Globus pallidus (tissue), 1 donor: ENCODE data around the gene AATF.

ENCODE experiments used
- DNase-seq: peaks from one replicate; pipeline ENCODE4 v3.0.0-alpha.2; 2015; ENCODE audit warnings: low spot score

The AATF gene

DNA sequence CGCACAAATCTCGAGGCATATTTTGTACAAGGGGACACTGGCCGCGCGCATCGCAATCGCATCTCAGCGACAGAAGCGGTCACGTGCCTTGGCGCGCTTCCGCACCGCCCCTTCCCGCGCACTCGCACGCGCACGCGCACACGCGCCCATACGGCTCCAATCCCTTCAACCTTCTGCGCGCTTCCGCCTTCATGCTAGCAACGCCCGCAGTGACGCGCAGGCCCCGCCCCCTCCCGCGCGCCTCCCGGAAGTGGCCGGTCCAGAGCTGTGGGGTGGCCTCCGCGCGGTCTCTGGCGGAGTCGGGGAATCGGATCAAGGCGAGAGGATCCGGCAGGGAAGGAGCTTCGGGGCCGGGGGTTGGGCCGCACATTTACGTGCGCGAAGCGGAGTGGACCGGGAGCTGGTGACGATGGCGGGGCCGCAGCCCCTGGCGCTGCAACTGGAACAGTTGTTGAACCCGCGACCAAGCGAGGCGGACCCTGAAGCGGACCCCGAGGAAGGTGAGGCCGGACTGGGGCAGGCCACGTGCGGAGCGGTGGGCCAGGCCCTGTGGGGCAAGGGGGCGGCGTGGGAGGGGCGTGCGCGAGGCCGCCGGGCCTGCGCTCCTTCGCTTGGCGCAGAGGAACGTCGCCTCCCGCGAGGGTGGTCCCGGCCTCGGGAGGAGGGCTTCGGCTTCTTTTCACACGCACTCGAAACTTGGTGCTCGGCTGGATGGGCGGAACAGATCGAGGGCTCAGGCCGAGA lies at the start of gene AATF:
Gene AATF (plus strand): TSS at position 238 of the 744 bp plus-strand sequence. CDS start 172 bp downstream, at position 410.
- peak; percentile 95 for DNase-seq

- no peak for DNase-seq
These were observed 49.2 kb upstream of the AATF start for GRCh38 chr17:36899250-36900159.

DNA sequence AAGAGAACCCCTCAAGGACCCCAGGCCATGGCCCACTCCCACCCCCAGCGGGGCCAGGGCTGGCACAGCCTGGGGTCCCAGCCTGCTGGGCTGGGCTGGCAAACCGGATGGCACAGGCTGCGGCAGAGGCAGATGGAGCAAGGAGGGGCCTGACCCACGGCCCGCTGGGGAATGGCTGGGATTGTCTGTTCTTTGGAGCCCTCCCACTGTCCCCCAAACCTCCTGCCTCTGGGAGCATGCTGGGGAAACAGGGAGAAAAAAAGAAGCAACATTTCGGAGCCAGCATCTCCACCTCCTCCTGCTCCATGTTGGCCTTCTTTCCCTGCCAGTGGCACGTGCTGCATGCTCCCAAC lies 48.6 kb upstream of the AATF start:
- no peak for DNase-seq

DNA sequence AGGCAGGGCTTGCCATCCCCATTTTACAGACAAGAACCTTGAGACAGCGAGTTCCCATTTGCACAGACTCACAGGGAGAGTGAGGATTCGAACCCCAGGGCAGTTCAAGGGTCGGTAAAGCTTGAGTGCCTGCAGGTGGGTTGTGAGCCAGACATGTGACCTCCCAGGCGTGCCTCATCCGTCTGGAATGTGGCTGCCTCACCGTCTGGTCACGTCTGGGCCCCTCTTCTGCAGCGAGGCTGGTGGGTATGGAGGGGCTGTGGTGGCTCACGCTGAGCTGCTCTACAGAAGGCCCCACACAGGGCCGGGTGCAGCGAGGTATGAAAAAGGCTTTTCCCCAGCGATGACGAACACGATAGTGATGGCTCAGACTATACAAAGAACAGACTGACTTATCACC lies 47.2 kb upstream of the AATF start:
- DNase-seq: no peak

- no peak for DNase-seq
These were observed 41.3 kb upstream of the AATF start for GRCh38 chr17:36907407-36907806.

GRCh38 chr17:36910513-36910912 lies 38.2 kb upstream of the AATF start:
- no peak for DNase-seq

DNA sequence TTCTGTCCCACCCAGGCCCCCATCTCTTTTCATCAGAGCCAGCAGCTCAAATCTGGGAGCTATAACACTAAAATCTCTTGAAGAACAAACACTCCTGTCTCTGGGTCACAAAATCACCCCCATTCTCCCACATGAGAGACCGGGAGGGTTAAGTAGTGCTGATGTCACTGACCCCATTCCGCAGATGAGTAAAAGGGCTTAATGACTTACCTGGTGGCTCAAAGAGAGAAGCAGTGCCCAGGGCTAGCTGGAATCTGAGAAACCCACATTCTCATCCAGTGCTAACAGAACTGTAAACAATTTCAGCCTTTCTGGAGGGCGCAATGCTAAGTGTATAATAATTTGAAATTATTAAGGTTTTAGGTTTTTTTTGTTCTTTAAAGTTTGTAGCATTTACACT lies 37.8 kb upstream of the AATF start:
- DNase-seq: no peak

- DNase-seq: no peak
These were observed 35.6 kb upstream of the AATF start for GRCh38 chr17:36913132-36913531.

DNA sequence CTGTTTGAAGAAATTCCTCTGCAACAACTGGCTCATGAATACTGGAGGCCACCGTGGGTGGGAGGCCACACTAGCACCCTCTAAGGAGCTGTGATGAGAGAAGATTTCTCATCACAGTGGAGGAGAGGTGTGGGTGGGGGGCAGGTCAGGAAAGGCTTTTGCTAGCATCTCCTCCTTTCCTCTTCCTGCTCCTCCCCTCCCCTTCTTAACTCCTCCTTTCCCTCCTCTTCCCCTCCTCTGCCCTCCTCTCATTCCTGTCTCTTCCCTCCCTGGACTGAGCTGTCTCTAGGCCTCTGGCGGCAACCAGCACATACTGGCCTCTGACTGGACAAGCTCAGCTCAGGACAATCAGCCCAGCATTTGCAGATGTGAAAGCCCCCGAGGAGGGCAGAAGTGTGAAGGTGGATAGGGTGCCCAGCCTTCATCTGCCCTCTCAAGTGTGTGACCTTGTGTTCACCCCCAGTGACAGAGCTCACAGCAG lies 30.5 kb upstream of the AATF start:
- no peak for DNase-seq

DNA sequence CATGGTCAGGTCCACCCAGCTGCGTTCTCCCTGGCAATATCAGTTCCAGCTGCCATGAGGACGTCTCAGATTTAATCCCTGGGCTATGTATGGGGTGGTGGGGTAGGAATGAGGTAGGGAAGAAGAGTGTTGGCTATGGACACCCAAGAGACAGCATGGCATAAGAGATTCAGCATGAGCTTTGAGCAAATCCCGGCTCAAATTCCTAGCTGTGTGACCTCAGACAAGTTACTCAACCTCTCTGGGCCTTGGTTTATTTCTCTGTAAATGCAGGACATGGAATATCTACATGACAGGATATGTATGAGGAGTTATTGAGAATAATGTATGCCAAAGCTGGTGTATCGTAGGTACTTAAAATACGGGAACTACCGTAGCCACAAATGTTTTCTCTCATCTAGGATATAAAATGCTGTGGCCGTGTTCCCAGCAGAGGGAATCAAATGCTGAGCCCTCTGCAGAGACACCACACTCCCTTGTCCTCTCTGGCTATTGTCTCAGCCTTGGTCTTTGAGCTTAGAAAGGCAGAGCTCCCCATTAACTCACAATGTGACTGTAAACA lies 29.3 kb upstream of the AATF start:
- no peak for DNase-seq

- no peak for DNase-seq
These were observed 28.4 kb upstream of the AATF start for GRCh38 chr17:36920032-36921005.

DNA sequence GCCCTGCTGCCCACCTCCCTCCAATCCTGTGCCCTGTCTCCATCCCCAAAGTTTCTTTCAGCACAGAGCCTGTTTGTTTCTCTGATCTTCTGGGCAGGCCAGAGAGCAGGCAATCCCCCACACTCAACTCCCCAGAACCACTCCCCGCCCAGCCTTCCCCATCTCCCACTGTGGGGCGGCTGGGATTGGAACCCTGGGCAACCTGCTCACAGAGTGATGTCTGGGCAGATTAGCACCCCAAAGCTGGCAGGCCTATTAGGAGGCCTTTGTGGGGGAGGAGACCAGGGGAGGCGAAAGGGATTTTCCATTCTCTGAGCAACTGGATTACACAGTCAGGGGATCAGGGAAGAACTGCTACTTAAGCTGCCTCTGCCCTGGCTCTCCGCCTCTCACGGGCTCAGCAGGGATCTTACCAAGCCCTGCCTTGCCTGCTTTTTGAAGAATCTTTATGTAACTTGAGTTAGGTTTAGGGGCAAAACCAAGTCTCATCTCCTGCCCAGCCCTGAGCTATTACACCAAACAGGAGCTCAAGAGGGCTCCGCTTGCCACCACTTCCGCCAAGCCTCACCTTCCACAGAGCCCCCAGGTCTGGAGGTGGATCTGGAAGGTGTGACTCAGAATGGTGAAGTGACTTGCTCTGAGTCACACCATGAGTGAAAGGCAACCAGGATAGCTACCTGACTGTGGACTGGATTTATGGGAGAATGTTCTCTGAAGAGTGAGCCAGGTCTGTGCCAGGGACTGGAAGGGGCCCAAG lies 27.5 kb upstream of the AATF start:
- DNase-seq: no peak

DNA sequence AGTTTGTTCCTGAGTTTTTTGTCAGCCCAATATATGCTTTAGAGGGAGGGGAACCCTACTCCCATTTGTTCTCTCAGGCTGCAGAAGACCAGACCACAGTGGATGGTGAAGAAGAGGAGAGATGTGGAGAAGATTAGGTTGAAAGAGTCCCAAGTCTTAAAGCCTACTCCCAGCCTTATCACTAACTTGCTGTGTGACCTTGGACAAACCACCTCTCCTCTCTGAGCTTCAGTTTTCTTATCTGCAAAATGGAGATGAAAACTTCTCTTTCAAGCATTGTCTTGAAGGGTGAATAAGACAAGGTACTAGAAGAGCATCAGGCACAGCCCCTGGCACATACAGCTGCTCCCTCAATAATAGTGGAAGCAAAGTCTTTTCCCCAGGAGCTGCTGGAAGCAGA lies 26.6 kb upstream of the AATF start:
- DNase-seq: no peak

GRCh38 chr17:36923814-36924221 lies 24.9 kb upstream of the AATF start:
- DNase-seq: no peak

- no peak for DNase-seq
These were observed 22.5 kb upstream of the AATF start for GRCh38 chr17:36926226-36926625.

- DNase-seq: no peak
These were observed 22.1 kb upstream of the AATF start for GRCh38 chr17:36926701-36927100.

DNA sequence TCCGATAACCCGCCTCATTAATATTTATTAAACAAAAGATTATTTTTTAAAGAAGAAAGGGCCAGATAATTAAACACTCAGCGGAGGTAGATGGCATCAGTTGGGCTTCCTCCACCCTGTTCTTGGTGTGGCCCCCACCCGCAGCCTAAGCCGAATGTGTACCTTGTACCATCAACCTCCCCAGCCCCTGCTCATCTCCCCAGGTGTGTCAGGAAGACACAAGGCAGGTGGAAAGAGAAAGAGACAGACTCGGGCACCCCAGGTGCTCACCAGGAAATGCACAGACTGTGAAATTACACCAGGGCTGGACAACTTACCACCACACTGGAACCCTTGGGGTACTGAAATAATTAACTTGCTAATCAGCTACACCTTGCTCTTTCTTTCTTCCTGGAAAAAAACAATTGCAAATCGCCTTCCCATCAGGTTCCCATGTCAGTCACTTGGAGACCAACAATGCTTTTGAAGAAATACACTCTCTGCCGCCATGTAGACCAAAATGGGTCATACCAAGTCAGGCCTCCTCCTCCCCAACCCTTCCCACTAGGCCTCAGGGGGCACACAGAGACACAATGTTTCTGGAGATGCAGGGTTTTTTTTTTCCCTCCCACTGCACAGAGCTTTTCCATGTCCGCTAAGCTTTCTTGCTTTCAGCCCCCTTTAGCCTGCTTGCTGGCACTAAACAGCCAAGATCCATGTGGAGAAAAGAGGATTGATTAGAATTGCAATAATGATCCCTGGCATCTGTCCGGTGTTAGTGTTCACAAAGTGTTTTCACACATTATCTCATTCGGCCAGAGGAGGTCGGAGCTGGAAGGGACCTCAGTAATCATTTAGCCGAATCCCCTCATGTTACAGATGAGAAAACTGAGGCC lies 20.0 kb upstream of the AATF start:
- no peak for DNase-seq

DNA sequence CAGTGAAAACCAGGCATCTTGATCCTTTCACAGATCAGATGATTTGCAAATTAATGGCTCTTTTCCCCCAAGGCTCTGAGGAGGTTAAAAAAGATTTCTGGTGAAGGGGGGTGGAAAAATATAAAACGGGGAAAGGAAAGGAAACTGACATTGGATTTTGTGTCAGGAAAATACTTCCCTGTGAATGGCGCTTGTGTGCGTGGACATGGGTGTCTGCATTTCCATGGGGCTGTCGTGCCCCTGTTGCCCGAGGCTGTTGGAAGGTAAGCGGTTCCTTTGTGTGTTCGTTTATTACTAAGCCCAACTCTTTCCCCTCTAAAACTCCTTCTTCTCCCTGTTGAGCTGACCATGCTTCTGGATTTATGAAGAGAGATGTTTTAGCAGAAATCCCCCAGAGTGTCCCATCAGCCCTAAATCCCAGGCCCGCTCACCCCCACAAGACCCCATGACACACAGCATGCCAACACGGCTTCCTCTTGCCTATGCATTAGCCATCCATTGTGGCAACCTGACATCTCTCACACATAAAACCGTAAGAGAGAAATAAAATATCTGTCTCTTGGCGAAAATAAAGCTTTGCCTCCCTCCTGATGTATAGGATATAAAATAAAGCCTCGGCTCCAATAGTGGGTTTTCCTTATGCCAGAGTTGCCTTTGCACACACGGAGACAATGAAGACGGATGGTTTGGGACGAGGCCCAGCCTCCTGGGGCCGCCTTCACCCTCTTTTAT lies 18.7 kb upstream of the AATF start:
- DNase-seq: no peak

- no peak for DNase-seq
These were observed 18.2 kb upstream of the AATF start for GRCh38 chr17:36930583-36930900.
